ENCODE data around the gene EBF3. TPM values are rescaled to one million over a fixed set of nuclear protein-coding genes. Genes with fewer than 3 reads are reported as not detected.

The EBF3 gene
- polyA plus RNA-seq, 1 experiment = 0.32 TPM

DNA sequence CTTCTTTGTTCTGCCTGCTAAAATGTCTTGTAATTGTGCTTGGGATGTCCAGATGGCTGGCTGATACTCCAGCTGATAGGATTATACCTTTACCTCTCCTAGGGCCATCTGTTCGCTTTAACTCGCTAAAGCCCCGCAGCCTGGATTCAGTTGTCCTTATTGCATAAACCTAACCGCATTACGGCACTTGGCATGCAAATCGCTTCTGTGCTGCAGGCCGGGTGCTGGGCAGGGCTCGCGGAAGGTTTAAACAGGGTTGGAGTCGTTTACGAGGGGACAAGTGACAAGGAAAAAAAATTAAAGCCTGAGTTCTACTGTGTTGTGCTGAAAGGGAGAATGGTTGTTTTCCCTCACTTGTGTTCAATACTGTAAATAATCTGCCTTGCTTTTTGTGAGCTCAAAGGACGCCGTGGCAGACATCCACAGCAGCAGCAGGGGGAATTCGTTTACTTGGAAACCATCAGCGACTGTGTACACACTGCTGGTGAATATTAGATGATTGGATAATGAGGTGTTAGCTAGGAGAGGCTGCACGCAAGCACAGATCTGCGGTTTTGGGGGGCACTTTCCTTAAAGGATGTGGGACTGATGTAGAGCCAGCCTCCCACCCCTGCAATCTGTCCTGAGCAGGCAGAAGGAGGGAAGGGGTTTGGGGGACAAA lies 93.0 kb downstream of the EBF3 start:
- no peak for DNase-seq (ENCODE audit: low read depth)
- POLR2A ChIA-PET = no interaction called here
- TF ChIP-seq, protein P1, sequence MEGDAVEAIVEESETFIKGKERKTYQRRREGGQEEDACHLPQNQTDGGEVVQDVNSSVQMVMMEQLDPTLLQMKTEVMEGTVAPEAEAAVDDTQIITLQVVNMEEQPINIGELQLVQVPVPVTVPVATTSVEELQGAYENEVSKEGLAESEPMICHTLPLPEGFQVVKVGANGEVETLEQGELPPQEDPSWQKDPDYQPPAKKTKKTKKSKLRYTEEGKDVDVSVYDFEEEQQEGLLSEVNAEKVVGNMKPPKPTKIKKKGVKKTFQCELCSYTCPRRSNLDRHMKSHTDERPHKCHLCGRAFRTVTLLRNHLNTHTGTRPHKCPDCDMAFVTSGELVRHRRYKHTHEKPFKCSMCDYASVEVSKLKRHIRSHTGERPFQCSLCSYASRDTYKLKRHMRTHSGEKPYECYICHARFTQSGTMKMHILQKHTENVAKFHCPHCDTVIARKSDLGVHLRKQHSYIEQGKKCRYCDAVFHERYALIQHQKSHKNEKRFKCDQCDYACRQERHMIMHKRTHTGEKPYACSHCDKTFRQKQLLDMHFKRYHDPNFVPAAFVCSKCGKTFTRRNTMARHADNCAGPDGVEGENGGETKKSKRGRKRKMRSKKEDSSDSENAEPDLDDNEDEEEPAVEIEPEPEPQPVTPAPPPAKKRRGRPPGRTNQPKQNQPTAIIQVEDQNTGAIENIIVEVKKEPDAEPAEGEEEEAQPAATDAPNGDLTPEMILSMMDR (IDR thresholded peaks at IDR 0.05; ENCODE audit: insufficient read depth, low read depth, low read length) = no peak

GRCh38 chr10:129870474-129870757 lies 93.7 kb downstream of the EBF3 start:
- POLR2A ChIA-PET = no interaction called here

More for the DNA sequence above, 93.0 kb downstream of the EBF3 start:
- no peak overlapping the region for H3K4me3 ChIP-seq (ENCODE audit: low read depth, low read length)
- H3K27me3 ChIP-seq (ENCODE audit: control insufficient read depth, insufficient read depth, low read length) = no peaks in the 10 kb centered on the region
- CTCF ChIA-PET = interaction anchor here (1.0 kb wide), 1 partner anchor 18 kb away, joined by 3 read pairs; no protein-coding TSS in a partner anchor
- no peaks in the 10 kb centered on the region for H3K36me3 ChIP-seq (ENCODE audit: control insufficient read depth, insufficient read depth, low read length)

DNA sequence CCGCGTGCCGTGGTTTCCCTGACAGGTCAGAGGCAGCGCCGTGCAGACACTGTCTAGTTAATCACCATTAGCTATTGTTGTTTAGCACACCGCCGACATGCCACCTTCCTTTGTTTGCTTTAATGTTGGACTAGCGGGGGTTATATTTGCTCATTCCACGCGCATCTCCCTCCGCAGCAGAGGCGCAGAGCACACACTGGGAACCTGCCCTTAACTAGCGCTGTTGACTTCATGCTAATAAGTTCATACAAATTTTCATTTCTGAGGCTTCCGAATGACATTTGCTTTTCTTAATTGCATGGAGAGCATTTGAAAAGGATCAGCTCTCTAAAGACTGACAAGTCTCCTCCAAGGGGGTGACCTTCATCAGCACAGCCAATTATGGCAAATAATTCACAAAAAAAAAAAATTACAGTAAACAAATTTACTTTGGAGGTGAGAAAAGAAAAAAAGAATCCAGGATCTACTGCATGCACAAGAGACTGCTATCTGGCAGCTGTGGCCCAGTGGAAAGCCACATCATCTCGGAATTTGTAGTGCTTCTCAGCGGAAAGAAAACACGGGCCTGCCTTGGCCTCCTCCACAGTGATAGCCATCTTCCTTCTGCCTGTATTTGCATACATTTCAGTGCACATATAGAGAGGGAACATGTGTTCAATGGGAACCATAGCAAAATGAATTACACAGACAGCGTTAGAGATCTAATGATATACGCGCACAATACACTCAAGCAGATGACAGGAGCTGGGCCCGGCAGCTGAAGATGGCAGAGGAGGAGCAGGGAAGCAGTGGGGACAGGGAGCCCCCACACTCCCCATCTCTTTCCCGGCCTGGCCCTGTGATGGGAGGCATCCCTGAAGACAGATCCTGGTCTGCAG lies 94.2 kb downstream of the EBF3 start:
- ChIA-PET CTCF (no interaction called here), POLR2A (no interaction called here)
- Histone ChIP-seq H3K36me3 (ENCODE audit: control insufficient read depth, insufficient read depth, low read length) (no peaks in the 10 kb centered on the region), H3K4me3 (ENCODE audit: low read depth, low read length) (no peak overlapping the region), H3K27me3 (ENCODE audit: control insufficient read depth, insufficient read depth, low read length) (no peaks in the 10 kb centered on the region)
- no peak for DNase-seq (ENCODE audit: low read depth)
- TF ChIP-seq, protein P1 (IDR thresholded peaks at IDR 0.05; ENCODE audit: insufficient read depth, low read depth, low read length) = no peak

More at GRCh38 chr10:129870474-129870757, 93.7 kb downstream of the EBF3 start:
- TF ChIP-seq, protein P1 (IDR thresholded peaks at IDR 0.05; ENCODE audit: insufficient read depth, low read depth, low read length) = no peak
- H3K27me3 ChIP-seq (ENCODE audit: control insufficient read depth, insufficient read depth, low read length) = no peaks in the 10 kb centered on the region
- H3K36me3 ChIP-seq (ENCODE audit: control insufficient read depth, insufficient read depth, low read length) = no peaks in the 10 kb centered on the region
- DNase-seq (ENCODE audit: low read depth) = no peak
- no peak overlapping the region for H3K4me3 ChIP-seq (ENCODE audit: low read depth, low read length)
- CTCF ChIA-PET = no interaction called here

DNA sequence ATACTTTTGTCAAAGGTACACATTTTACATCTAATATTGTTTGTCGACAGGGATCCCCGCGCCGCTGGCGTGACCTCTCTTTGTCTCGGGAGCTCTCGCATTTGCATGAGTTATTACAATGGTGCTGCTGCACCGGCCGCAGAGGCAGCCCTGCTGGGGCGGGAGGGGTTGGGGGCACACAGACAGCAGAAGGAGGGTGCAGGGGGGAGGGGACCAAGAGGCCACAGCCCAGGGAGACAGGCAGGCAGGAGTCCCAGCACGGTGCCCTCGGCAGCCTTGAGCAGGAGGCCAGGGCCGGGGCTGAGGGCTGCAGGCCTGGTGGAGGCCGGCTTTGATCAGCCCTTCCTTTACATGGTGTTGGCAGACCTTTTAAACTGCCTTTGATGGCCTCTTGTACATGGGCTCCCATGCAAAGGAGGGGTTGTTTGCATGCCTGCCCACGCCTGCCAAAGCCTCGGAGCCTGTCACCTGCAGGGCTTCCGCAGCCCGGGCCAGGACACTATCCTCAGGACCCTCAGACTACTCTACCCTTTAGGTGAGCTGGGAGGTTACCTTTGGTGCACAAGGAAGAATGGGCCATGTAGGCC lies 95.5 kb downstream of the EBF3 start:
- Histone ChIP-seq H3K36me3 (ENCODE audit: control insufficient read depth, insufficient read depth, low read length) (no peaks in the 10 kb centered on the region), H3K4me3 (ENCODE audit: low read depth, low read length) (no peak overlapping the region), H3K27me3 (ENCODE audit: control insufficient read depth, insufficient read depth, low read length) (no peaks in the 10 kb centered on the region)
- POLR2A ChIA-PET = no interaction called here
- TF ChIP-seq, protein P1 (IDR thresholded peaks at IDR 0.05; ENCODE audit: insufficient read depth, low read depth, low read length) = no peak
- CTCF ChIA-PET = interaction anchor here (0.5 kb wide), 1 partner anchor 610 kb away, joined by 3 read pairs; no protein-coding TSS in a partner anchor
- no peak for DNase-seq (ENCODE audit: low read depth)

DNA sequence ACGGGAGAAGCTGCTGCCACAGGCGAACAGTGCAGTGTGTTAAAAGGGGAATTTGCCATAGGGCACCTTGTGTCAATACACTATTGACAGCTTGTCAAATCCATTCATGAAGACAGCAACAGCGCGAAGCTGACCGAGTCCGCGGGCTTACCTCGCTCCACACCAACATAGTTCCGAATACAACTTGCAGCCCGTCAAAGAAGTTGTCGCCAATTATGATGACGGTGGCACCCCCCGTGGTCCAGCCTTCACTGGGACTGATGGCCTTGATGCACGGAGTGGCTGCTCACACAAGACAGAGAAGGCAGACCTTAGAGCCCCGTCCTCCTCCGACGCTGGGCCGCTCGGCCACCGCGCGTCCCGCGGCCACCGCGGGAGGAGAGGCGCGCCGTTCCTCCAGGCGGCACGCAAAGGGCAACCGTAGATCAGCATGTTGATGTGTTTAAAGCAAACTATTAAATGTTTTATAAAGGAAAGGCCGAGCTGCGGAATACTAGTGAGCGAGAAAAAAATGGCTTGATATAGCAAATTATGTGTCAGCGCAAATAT lies 96.4 kb downstream of the EBF3 start:
- H3K27me3 ChIP-seq (ENCODE audit: control insufficient read depth, insufficient read depth, low read length) = no peaks in the 10 kb centered on the region
- no peaks in the 10 kb centered on the region for H3K36me3 ChIP-seq (ENCODE audit: control insufficient read depth, insufficient read depth, low read length)
- POLR2A ChIA-PET = no interaction called here
- CTCF ChIA-PET = interaction anchor here (0.5 kb wide), 1 partner anchor 609 kb away, joined by 3 read pairs; no protein-coding TSS in a partner anchor
- no peak overlapping the region for H3K4me3 ChIP-seq (ENCODE audit: low read depth, low read length)
- no peak for DNase-seq (ENCODE audit: low read depth)
- TF ChIP-seq, protein P1 (IDR thresholded peaks at IDR 0.05; ENCODE audit: insufficient read depth, low read depth, low read length) = no peak
